NCI-H1092 treated with DMSO at 0.1 percent for 48 hours (cell line): ENCODE results near the gene TIFAB.

Experiments used
- DNase-seq: peaks from one replicate; lab custom pipeline; 2025; lab: John Stamatoyannopoulos, UW

Gene TIFAB

DNA sequence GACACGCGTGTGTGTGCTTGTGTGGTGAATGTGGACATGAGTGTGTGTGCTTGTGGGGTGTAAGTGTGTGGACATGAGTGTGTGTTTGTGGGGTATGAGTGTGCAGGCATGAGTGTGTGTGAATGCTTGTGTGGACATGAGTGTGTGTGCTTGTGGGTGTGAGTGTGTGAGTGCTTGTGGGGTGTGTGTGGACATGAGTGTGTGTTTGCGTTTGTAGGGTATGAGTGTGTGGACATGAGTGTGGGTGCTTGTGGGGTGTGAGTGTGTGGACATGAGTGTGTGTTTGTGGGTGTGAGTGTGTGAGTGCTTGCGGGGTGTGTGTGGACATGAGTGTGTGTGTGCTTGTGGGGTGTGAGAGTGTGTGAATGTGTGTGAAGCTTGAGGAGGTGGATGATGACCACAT lies 29.8 kb upstream of the TIFAB start:
- no peak for DNase-seq

DNA sequence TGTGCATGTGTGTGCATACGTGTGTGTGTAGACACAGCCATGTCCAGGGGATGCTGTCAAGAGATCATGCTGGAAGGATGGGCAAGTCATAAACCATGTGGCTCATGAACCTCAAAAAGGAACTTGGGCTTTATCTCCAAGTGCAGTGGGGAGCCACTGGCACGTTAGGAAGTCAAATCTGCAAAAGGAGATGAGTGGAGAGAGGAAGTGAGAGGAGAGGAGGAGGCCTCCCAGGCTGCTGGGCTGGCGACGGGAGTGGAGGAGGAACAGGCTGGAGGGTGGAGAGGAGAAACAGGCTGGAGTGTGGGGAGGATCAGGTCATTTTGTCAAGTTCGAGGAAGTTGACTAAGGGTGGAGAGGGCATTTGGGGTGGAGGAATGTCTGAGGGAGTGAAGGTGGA lies 29.2 kb upstream of the TIFAB start:
- DNase-seq = no peak

DNA sequence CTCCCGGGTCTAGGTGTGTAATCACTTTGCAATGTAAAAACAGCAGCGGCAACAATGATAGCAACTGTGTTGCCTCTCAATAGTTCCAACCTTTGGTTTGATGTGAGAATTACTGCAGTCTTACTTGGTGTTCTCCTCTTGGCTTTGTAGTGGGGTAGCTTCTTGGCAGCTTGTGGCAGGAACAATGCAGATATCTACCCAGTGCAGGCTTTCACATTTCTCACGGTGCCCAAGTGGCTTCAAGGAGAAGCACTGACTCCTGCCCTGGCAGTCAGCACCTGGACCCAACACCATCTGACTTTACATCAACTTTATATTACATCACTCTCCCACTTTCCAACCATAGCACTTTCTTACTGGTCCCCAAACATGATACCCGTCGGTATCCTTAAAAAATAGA lies 28.4 kb upstream of the TIFAB start:
- no peak for DNase-seq

DNA sequence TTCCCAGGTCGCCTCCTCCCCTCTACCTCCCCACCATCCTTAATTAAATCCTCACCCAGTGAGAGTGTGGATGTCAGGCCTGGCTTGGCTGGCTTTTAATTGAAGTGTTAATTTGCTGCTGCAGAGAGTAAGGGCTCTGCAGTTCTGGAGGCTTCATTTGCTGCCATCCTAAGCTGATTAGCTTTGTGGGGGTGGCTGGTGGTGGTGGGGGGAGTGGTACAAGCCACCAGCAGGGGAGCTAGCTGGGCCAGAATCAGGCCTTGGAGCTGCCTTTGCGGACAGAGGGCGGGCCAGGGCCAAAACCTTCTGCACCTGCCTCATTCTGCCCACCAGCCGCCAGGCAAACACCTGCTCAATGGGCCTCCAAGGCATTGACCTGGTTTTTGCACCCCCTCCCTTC lies 26.8 kb upstream of the TIFAB start:
- no peak for DNase-seq

DNA sequence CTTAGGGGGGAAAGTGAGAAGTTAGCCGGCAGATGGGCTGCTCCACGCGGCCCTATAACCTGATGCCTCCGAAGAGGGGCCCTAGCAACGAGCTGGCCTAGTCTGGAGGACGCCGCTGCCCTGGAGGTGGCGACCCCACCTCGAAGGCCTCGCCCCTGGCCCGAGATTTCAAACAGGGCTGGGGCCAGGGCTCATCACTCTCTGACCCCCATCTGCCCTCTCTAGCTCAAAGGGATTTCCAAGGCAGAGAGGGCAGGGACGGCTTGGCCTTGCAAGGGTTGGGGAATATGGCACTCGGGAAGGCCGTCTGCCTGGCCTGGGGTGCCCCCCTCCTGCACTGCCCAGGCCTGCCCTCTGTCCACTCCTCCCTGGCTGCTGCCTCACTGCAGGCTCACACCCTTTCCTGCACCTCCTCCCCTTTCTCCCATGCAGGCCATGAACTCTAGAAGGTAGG lies 25.5 kb upstream of the TIFAB start:
- no peak for DNase-seq

DNA sequence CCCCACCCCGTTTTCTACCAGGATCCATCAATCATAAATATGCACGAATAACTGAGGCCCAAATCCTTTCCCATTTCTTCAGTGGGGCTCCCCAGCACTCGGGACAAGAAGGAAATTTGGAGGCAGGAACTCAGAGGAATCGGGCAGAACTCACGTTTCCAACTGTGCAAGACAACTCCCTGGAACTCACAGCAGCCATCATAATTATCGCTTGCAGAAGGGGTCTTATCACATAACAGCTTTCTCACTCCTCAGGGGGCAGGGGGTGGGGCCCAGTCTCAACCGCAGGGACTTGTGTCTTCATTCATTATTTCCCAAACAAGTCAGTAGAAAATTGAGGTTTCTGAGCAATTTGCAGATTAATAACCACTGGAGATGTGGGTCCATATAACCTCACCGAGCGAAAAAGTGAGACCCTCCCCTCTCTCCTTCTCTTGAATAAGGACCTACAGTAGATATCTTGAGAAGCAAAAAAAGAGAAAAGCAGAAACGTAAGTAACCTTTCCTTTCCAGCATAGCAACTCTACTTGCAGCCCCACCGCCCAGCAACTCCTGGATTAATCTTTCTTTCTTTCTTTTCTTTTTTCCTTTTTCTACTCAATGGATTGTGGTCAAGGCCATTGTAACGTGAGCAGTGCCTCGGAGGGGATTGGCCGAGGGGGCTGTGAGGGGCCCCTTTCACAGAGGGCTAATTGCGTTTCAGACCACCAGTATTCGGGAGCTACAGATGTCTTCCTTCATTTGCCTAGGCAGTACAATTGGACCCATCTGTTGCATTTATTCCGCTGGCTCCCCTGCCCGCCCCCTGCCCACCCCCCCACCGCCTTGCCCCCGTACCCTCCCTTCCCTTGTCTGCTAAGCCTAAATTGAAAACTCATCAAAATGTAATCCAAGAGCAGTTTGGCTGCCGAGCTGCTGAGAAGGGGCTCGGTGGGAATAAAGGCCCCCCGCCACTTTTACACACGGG lies 24.7 kb upstream of the TIFAB start:
- DNase-seq = no peak

DNA sequence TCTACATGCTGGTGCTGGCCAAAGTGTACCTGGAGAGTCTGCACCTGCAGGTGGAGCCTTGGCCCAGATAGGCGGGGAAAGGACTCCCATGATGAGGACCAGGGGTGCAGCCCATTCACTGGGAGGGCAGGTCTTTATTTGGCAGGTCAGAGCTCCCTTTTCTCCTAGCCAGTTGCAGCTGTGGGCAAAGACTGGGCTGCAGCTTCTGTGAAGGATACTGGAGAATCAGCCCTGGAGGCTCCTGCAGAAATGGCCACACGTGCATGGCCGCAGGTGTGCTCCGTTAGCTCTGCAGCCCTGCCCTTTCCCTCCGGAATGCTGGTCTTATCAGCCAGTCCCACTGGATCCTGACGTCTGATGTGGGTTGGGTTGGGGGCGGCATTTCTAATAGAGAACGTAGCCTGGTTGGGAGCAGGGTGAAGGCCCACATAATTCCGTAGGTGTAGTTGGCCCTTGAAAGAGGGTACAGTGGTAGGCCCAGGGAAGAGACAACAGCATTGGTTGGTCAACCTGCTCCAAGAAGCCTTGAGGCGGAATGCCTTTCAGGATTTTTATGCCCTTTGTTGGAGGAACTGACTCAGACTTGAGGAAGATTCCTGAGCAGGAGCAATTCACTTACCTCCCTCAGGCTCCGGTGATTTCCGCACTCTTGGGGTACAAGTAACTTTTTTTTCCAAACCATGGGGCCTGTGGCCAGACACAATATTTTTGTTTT lies 22.0 kb upstream of the TIFAB start:
- DNase-seq = no peak

DNA sequence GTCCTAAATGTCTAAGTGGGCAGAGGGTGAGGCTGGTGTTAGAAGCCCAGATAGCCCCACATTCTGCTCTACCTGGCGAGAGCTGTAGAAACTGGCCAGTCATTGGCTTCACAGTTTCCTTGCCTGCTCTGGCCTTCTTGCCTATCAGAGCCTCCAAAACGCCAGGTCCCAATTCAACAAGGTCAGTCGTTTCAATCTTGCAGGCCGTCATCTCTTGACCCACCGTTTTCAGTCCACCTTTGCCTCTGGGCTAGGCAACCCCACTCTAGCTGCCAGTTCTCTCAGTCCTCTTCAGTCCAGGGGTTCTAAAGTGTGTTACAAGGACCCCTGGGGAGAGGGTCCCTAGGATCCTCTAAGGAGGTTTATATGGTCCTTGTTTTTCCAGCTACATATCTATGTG lies 20.0 kb upstream of the TIFAB start:
- no peak for DNase-seq

DNA sequence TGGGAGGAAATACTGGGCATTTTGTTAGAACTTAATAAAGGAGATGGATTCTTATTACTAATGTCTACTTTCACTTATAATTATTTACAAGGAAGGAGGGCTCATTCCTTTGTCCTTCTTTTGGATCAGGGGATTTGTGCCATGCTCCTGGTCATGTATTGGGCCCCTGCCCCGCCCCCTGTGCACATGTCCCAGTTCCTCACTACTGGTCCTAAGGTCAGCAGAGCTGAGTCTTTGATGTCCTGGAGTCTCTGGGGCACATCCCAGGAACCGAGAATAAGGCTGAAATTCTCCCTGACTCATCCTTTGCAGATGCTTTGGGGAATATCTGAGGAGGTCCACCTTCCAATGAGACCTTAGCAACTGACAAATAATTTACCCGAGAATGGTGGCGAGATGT lies 19.6 kb upstream of the TIFAB start:
- DNase-seq = no peak

DNA sequence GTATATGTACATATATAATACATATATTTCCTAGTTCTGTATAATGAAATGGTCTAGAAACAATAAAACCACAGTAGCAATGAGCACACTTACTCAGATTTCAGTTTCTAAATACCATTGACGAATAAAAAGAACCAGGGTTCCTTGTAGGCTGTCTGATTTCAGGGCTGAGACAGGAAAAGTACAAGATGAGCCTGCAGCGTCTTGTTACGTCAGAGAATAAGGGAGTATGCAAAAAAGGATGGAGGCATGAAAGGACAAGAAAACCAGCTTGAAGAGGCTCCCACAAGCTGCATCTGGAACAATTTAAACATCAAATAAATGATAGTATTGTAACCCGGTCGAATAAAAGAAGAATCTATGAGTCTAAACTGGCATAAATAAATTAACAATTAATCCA lies 17.8 kb upstream of the TIFAB start:
- DNase-seq = no peak

DNA sequence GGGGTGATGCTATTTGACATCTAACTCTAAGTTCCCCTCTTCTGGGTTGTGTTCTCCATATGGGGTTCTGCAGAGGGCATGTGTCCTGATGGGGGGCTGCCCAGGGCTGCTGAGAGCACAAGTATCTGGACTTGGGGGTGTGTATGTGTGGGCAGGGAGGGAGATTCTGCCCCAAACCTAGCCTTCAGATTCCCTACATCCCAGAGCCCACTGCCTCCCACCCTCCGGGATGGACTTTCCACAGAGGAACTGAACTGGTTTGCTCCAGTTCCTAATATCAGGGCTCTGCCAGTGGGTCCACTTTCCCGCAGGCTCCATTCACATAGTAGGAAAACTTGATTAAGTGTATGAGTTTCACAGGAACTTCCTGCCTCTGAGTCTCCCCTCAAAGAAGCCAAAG lies 16.4 kb upstream of the TIFAB start:
- DNase-seq = no peak

DNA sequence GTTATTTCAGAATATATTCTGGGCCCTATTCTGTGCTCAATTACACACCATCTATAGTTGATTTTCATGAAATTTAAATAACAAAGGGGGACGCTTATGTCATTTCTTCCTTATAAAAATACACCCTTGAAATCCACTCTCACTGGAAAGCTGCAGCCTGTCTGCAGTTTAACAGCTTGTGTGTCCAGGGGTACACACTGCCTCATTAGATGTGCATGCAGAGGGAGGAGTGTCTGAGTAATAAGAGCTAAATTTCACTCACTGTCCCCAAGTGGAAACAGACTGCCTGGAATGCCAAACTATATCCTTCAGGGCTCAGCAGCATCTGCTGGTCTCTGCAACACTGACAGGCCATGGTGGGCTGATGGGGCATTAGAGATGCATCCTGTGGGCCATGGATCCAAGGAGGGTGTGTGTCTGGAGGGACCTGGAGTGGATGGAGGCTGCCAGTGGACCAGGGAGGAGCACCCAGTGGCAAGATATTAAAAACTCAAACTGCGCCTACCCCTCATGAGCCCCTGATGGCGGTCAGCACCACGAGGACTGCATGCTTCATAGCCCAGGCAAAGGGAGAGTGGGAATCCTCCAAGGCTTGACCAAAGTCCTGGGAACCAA lies 15.8 kb upstream of the TIFAB start:
- DNase-seq = no peak

DNA sequence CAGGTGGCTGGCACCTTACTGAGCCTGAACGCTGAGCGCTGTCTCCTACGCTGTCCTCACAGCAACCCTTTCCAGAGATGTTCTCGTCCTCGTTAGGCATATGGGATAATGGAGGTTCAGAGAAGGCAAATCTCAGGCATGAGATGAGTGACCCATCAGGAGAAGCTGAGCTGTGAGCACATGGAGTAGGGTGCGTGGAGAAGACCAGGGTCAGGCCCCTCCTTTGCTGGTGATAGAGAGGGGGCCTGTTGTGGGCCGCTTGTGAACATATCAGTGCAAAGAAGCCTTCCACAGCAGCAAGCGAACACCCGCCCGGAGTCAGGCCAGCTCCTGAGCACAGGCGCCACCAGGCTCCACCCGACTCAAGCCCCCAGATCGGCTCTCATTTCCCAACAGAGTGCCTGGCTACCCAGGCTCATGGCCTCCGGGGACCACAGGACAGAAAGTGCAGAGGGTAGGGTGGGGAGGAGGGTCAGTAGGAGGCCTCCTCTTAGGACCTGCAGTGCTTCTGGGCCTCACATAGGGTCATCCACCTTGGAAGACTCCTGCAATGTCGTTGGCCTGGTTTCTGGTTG lies 15.0 kb upstream of the TIFAB start:
- no peak for DNase-seq

DNA sequence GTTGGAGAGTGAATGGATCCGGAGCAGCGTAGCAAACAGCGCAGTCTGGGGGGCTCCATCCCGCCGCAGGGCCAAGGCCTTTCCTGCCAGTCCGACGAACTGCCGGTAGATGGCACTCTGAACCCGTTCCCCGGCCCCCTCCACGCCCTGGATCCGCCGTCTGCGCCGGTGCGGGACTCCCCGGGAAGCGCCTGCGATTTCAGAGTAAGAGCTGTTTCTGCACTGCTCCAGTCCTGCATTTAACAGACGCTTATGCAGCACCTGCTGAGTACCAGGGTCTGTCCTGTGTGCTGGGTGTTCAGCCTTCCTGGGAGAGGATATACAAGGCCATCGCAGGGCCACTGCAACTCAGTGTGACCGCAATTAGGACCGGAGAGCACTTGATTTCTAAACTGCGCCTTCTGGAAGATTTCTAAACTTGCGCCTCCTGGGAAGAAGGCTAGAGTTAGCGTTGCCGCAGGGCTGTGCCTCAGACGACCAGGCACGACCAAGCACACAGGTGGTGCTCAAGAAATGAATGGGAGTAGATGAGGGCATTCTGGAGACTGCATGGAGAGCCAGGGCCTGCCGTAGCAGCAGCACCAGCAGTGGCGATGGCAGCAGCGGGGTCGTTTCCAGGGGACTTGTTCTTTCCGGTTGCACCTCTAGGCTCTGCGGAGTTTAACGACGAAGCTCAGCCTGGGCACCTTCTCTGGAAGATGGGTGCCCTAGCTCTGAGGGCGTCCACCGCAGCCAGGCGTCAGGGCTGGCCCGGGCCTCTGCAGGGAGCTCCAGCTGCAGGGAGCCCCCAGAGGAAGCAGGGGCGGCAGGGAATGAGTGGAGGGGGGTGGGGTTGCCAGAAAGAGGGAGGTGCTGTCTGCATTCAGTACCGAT lies 14.3 kb upstream of the TIFAB start:
- peak; percentile 39 for DNase-seq

DNA sequence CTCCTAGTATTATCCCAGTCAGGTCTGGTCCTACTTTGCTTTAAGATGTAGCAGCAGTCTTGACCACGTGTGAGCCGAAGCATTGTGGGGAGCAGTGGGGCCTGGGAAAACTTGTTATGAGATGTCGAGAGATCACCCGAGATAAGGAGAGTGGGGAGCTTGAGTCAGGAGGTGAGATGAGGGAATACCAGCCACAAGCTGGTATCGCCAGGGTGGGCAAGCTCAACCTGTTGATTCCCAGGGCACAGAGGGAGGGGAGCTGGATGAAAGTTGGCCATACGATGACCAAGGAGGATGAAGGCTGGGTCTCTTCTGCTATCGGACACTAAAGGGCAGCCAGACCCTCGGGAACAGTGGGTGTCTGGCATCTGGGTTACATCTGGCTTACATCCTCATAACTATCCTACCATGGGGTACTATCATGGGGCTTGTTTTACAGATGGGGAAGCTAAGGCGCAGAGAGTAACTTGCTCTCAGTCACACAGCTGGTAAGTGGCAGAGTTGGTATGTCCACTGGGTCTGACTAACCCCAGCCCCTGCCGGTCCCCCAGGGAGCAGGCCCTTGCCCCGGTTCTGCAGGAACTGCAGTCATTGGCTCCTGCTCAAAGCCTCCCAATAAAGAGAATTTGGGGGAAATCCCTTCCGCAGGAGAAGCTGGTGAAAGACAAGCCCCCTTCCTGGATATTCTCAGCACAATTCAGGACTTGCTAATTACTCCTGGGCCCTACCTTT lies 13.4 kb upstream of the TIFAB start:
- DNase-seq = no peak

DNA sequence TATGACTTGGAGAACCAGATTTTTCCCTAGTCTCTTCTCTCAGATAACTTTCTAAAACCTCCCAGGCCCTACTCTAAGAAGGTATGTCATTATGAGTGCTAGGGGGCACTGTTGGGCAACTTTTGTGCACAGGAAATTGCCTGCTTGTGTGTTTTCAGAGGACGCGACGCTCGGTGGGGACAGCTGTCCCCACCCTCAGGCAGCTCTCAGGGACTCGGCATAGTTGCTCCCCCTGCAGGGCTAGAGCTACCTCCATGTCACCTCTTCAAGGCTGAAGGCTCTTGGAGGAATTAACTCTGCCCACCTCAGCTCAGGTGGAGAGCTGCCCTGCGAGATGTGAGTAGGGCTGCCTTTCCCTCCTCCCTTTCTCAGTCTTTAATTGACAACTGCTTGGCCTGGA lies 10.2 kb upstream of the TIFAB start:
- DNase-seq = peak; percentile 67

DNA sequence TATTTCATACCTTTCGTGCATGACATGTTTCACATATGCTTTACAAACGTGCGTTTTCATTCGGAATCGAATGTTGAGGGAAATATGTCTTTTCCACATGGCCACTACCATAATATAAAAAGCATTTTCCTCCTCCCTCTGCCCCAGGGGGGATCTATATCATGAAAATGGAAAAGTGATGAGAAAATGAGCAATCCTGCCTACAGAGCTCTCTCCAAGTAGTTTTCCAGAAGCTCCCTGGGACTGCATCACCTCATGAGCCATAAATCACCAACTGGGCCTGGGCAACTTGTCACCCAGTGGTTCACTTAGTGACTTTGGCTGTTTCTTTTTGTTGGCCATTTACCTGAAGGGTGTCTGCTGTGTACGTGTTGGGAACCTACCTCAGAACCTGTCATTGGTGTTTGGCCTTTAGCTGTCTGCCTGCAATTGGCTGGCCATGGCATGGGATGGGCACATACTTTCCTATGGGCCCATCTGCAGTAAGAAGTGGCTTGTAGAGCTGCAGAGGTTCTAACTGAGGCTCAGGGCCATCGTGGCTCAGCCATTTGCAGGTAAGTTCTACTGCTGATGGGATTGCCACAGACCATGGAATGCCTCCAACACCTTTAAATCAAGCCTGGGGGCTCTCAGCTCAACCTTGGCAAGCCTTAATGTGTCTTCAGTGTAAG lies 9.5 kb upstream of the TIFAB start:
- no peak for DNase-seq

DNA sequence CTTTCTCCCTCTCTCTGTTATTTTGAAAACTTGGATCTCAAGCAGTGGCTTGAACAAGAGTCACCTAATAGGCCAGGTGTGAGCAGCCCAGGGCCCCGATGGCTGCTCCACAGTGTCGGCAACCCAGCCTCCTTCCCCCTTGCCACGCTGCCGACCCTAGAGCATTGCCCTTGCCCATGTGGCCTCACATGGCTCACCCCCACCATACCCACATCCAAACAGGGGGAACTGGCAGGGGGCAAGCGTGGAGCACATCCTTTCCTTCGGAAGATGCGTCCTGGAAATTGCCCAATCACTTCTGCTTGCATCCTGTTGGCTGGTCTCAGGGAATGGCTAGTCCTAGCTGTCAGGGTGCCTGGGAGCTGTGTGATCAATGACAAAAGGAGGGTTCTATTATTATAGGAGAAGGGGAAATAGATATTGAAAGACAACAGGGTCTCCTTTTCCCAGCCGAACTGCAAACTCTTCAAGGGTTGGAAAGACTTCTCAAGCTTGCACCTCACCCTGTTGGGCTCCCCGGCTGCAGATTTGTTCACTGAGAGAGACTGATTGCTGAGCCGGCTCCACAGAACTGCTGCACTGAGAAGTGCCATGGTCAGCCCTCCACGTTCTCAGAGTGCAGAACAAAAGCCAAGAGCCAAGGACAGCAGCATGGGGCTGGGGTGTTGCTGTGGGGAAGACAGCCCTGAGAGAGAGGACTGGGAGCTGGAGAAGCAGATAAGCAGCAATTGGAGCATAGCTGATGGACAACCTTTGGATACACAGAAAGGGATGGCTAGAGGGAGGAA lies 8.3 kb upstream of the TIFAB start:
- DNase-seq = no peak

DNA sequence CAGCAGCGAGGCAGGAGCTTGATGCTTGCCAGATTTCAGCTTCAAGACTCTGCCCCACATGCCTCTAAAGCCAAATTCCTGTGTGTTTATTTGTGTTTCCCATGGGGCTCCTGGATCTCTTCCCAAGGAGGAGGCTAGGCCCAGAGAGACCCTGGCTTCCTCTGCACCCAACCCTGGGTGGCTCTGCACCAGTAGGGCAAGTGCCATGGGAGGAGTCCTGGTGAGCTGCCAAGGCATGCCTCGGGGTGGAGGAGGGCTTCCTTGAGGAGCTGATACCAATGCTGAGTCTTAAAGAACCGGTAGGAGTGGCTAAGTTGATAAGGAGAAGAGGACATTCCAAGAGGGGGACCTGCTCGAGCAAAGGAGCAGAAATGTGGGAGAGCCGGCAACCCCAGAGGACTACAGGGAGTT lies 6.8 kb upstream of the TIFAB start:
- no peak for DNase-seq
